ENCODE results near the gene ACTA2. TPM values are rescaled to one million over a fixed set of nuclear protein-coding genes. Genes with fewer than 3 reads are reported as not detected.

Gene ACTA2
- total RNA-seq, 6 experiments from 2014 or later: 112 to 178 (median 164) TPM

DNA sequence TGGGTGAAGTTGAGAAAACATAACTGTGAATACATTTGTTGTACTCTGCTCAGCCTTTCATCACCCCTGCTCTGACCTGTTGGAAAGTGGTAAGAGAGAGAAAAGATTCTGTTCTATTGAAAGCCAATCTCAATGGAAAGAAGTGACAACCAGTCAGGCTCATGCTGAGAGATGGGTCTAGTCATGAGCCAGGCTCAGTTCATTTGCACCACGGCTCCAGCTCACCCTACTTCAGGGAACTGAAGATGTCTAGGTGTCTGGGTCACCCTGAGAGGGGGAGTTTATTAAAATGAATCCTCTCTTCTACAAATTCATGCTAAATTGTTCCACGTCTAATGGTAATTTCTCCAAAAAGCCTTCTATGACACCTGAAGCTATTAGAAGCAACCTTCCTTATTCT lies 25.9 kb upstream of the ACTA2 start:
- TF ChIP-seq, protein P1, sequence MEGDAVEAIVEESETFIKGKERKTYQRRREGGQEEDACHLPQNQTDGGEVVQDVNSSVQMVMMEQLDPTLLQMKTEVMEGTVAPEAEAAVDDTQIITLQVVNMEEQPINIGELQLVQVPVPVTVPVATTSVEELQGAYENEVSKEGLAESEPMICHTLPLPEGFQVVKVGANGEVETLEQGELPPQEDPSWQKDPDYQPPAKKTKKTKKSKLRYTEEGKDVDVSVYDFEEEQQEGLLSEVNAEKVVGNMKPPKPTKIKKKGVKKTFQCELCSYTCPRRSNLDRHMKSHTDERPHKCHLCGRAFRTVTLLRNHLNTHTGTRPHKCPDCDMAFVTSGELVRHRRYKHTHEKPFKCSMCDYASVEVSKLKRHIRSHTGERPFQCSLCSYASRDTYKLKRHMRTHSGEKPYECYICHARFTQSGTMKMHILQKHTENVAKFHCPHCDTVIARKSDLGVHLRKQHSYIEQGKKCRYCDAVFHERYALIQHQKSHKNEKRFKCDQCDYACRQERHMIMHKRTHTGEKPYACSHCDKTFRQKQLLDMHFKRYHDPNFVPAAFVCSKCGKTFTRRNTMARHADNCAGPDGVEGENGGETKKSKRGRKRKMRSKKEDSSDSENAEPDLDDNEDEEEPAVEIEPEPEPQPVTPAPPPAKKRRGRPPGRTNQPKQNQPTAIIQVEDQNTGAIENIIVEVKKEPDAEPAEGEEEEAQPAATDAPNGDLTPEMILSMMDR (IDR thresholded peaks at IDR 0.05): no peak
- no peaks in the 10 kb centered on the region for H3K9me3 Mint-ChIP-seq
- no peaks in the 10 kb centered on the region; the same call in 1 of the 2 replicates for H3K27me3 Mint-ChIP-seq (ENCODE audit: insufficient read depth)
- no peak overlapping the region for H3K27ac Mint-ChIP-seq
- peaks cover 70% of the 10 kb centered on the region for H3K4me1 Mint-ChIP-seq (ENCODE audit: low read depth)
- peaks cover 11% of the 10 kb centered on the region; the same call in 1 of the 2 replicates for H3K36me3 Mint-ChIP-seq (ENCODE audit: low read depth)
- no peak for DNase-seq
- H3K4me3 Mint-ChIP-seq: no peak overlapping the region

DNA sequence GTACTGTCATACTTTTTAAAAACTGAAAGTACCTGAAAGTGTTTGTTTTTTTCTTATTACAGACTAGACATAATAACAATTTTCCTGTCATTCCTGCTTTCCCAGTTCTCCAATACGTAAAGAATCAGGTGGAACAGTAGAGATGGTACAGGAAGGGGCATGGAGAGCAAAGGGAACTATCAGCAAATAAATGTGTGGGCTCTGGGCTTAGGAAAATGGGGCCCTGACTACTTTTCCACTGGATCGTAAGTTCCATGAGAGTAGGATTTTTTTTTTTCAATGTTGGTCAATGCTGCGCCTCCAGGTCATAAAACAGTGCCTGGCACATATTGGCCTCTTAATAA lies 22.8 kb upstream of the ACTA2 start:
- Mint-ChIP-seq H3K4me1 (ENCODE audit: low read depth) (peaks cover 69% of the 10 kb centered on the region), H3K9me3 (no peaks in the 10 kb centered on the region), H3K27me3 (ENCODE audit: insufficient read depth) (no peaks in the 10 kb centered on the region; the same call in 1 of the 2 replicates), H3K27ac (peak overlapping the region; percentile 97), H3K4me3 (peak overlapping the region; percentile 93), H3K36me3 (ENCODE audit: low read depth) (no peaks in the 10 kb centered on the region; the same call in 1 of the 2 replicates)
- no peak for DNase-seq
- TF ChIP-seq, protein P1 (IDR thresholded peaks at IDR 0.05): no peak

DNA sequence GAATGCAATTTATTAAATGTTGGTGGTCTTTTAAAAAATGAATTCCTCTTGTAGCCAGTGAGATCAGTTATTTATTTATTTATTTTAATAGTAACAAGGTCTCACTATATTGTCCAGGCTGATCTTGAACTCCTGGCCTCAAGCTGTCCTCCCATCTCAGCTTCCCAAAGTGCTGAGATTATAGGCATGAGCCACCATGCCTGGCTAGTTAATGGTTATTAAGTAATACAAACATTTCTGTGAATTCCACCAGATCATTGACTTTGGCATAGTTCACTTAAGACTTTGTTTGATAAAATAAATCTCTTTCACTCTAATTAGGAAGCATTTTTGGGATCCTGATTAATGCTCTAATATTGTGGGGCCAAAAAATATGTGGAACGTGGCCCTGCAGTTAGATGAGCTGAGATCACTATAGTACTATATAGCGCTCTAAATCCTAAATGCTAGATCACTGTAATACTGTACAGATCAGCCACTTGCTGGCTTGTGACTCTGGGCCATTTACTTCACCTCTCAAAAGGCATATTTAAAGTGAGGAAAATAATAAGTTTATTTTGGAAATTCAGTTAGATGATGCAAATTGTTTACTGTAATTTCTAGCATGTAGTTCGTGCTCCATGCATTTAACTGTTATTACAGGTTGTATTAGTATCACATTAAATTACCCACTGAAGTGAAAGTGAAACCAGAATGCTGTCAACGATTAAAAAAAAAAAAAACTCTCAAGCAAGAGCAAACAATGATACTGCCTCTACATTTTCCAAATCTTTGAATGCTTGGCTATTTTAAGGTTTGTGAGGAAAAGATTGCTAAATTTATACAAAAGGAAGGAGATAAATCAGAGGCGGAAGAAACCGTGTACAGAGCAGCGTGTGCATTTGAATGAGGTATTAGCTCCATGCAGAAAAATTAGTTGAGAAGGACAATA lies 22.1 kb upstream of the ACTA2 start:
- peak overlapping the region; percentile 97 for H3K27ac Mint-ChIP-seq
- peaks cover 64% of the 10 kb centered on the region for H3K4me1 Mint-ChIP-seq (ENCODE audit: low read depth)

DNA sequence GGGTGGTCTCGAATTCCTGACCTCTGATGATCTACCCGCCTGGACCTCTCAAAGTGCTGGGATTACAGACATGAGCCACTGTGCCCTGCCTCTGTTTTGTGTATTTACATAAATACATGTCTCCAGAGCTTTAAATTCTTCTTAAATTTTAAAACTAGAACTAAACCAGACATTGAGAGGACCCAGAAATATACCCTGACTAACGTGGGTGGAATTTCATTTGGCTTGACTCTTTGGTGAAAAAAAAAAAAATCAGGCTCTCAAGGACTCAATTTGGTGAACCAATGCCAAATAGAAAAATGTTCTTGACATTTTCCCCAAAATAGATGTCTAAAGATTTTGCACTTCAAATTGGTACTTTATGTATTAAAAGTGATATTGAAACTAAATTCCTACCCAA lies 21.4 kb upstream of the ACTA2 start:
- no peaks in the 10 kb centered on the region; the same call in 1 of the 2 replicates for H3K27me3 Mint-ChIP-seq (ENCODE audit: insufficient read depth)
- H3K4me3 Mint-ChIP-seq: peak overlapping the region; percentile 93
- no peaks in the 10 kb centered on the region for H3K9me3 Mint-ChIP-seq
- H3K36me3 Mint-ChIP-seq (ENCODE audit: low read depth): no peaks in the 10 kb centered on the region; the same call in 1 of the 2 replicates
- peak overlapping the region; percentile 42 for H3K27ac Mint-ChIP-seq
- peak; percentile 23 for DNase-seq
- H3K4me1 Mint-ChIP-seq (ENCODE audit: low read depth): peaks cover 64% of the 10 kb centered on the region
- TF ChIP-seq, protein P1 (IDR thresholded peaks at IDR 0.05): no peak

More for the DNA sequence above, 22.1 kb upstream of the ACTA2 start:
- TF ChIP-seq, protein P1 (IDR thresholded peaks at IDR 0.05): no peak
- DNase-seq: no peak
- Mint-ChIP-seq H3K9me3 (no peaks in the 10 kb centered on the region), H3K36me3 (ENCODE audit: low read depth) (no peaks in the 10 kb centered on the region; the same call in 1 of the 2 replicates), H3K27me3 (ENCODE audit: insufficient read depth) (no peaks in the 10 kb centered on the region; the same call in 1 of the 2 replicates), H3K4me3 (peak overlapping the region; percentile 93)

DNA sequence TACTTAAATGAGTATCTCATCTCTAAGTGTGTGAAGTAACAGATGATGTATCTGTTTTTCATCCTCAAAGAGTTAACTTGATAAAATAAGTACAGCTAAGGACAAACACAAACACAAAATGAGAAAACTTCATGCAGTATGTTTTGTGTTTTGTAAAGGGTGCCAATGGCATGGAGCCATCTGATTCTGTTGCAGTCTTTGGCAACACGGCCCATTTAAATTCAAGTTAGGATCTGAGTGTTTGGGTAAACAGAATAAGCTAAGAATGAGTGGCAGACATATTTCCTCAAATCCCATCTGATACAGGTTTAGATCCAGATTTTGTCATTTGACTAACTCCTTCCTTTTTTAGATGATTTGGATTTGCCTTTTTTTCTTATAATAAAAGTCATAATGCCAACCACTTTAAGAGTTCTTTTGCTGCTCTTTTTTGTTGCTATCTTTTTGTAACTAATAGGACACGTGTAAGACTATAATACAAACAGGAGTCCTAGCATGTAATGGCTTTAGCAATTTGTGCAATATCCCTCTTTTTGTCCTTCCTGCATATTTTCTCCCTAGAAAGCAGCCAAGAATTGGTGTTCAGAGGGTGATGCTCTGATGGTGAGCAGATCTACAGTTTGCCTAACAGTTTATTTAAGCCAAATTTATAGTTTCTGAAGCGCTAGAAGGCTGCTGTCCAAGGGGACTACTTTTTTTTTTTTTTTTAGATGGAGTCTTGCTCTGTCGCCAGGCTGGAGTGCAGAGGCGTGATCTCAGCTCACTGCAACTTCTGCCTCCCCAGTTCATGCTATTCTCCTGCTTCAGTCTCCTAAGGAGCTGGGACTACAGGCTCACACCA lies 18.9 kb upstream of the ACTA2 start:
- Mint-ChIP-seq H3K27ac (peak overlapping the region; percentile 51), H3K36me3 (ENCODE audit: low read depth) (no peaks in the 10 kb centered on the region; the same call in 1 of the 2 replicates), H3K4me3 (peak overlapping the region; percentile 64), H3K27me3 (ENCODE audit: insufficient read depth) (no peaks in the 10 kb centered on the region; the same call in 1 of the 2 replicates), H3K9me3 (no peaks in the 10 kb centered on the region), H3K4me1 (ENCODE audit: low read depth) (peaks cover 81% of the 10 kb centered on the region)
- TF ChIP-seq, protein P1 (IDR thresholded peaks at IDR 0.05): no peak
- DNase-seq: no peak

All from HFFc6 (cell line).